Hematopoietic multipotent progenitor cell treated with erythropoietin and hydrocortisone succinate and interleukin-3 and kit ligand, for 8 days (in vitro differentiated cells): ENCODE data around the gene DEDD2.

ENCODE experiments used
- DNase-seq: peaks from one replicate; pipeline ENCODE4 v3.0.0-alpha.2; 2015

The DEDD2 gene

GRCh38 chr19:42248270-42249148 lies 31.0 kb upstream of the DEDD2 start:
- DNase-seq = no peak

DNA sequence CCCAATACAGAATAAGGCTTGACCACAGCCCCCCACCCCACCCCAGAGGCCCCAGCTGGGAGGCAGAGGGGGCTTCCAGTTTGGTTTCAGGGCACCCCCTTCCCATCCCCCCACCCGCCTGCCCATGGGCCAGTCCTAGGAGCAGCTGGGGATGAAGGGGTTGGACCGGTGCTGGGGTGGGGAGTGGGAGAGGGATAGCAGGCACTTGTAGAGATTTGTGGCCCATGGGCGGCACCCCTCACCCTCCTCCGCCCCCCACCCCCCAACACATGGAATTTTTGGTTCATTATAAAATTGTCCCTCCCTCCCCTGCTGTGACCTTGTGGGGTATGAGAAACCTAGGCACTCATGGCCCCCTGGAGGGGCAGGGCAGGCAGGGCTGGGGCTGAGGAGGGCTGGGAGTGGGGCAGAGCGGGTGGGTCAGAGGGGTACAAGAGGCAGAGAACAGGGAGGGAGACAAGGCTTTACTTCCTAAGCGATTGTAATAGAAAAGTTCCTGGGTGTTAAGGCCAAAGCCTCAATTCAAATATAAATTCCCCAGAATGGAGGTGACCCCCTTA lies 30.2 kb upstream of the DEDD2 start:
- no peak for DNase-seq

DNA sequence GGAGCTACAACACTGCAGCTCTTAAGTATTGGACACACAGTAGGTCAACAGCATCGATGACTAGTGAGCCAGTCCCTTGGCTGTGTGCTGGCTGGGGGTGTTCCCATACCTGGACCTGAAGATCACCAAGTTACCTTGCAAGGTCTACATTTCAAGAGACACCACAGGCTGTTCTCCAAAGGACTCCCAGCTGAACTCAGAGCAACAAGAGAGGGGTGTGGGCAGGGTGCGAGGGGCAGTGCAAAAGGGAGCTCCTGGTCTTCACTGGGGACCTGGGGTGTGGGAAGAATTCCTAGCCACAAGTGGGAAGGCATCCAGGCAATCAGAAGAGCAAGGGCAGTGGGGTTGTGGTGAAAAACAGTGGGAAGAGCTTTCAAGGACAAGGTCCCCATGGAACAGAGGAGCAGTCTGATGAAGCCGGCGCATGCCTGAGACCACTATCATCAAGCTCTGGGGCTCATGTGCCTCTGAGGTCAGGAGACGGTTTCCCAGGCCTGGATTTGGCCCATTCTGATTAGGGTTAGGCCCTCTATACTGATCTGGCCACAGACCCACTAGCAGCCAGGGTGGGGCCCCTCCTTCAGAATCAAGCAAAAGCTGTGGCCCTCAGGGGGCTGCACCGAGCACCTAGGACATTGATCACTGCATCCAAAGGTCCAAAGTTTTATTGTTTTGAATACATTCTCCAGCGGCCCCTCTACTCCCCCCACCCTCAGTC lies 29.6 kb upstream of the DEDD2 start:
- DNase-seq = peak; percentile 67

GRCh38 chr19:42246143-42246921 lies 28.9 kb upstream of the DEDD2 start:
- DNase-seq = no peak

- DNase-seq = no peak
These were observed 27.8 kb upstream of the DEDD2 start for GRCh38 chr19:42245231-42245630.

DNA sequence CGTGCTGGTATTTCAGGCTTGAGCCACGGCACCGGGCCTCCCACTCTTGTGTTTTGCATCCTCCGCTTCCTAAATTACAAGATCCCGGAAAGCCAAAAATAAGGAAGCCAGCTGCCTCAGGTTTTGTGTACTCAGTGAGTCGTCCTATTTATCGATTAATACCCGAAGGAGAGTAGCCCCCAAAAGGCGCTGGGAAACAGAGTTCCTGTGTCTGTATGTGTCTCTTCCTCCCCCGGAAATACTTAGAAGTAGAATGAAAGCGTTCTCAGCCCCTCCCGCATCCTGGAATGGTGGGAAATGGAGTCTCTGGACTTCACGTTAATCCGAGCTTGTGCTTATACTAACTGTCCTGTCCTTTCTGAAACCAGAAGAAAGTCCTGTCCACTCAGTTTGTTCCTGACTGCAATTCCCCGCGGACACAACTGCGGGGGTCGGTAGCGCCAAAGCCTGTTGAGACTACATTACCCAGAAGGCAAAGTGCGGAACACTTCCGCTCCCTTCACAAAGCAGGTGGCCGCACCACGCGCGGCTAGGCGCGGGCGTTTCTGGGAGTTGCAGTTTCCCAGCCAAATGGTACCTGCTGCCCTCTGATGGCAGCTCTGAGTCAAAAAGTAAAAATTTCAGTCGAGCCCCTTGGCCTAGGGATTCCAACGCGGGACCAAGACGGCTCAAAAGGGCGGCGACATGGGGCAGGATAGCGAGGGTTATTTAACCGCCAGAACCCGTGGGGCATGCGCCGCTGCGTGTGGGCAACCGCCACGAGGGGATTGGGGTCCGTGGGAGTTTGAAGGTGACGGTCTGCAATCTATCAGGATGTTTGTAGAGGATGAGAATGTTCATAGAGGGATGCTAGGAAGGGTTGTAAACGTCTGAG lies 27.1 kb upstream of the DEDD2 start:
- DNase-seq = peak; percentile 97

DNA sequence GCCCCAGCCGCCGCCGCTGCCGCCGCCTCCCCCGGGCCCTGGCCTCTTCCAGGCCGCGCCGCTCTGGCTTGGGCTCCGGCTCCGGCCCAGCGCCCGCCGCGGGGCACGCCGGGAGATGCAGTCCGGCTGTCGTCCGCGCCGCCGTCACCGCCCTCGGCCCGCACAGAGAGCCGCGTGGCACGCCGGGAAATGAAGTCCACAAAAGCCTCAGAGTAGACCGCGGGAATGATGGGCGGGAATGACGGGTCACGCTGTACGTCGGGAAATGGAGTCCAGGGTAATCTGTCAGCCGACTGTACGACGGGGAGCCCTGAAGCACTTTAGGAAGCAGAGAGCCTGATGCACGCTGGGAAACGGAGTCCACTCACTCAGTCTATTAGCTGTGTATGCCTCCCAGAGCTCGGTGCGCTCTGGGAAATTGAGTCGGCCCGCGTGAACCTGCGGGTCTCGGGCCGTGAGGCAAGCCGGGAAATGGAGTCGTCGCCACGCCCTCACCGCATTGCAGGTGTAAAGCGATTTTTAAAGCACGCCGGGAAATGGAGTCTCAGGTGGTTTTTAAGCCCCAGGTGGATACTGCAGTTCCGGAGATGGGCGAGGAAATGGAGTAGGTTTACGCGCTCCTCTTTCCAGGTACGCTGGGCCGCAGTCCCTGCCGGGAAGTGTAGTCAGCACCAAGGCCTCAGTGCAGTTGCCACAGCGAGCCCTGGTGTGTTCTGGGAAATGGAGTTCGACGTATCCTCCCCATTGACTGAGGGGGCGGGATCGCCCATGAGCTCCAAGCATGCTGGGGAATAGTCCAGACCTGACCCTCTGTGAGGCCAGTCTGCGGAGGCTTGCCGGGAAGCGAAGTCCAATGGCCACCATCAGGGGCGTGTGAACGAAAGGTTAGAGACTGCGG lies 25.3 kb upstream of the DEDD2 start, which contains the start of gene GSK3A:
TSS of gene GSK3A (minus strand) at position 91 of the 898 bp plus-strand sequence. CDS start 137 bp downstream, outside the sequence.
- peak; percentile 99 for DNase-seq

DNA sequence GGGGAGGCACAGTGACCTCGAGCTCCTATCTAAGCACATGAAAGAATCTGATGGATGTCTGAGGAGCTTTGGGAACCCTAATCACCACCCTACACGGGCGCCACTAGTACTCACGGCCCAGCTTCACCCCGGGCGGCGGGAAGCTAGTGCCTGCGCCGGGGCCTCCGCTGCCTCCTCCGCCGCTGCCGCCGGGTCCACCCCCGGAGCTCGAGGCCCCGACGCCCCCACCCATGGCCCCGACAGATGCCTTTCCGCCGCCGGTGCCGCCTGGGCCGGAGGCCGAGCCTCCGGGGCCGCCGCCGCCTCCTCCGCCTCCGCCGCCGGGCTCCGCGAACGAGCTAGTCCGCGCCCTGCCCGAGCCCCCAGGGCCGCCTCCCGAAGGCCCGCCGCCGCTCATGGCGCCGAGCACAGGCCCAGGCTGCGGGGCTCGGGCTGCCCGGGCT lies 24.6 kb upstream of the DEDD2 start:
- peak; percentile 32 for DNase-seq

- DNase-seq = no peak
These were observed 23.8 kb upstream of the DEDD2 start for GRCh38 chr19:42241279-42241678.

DNA sequence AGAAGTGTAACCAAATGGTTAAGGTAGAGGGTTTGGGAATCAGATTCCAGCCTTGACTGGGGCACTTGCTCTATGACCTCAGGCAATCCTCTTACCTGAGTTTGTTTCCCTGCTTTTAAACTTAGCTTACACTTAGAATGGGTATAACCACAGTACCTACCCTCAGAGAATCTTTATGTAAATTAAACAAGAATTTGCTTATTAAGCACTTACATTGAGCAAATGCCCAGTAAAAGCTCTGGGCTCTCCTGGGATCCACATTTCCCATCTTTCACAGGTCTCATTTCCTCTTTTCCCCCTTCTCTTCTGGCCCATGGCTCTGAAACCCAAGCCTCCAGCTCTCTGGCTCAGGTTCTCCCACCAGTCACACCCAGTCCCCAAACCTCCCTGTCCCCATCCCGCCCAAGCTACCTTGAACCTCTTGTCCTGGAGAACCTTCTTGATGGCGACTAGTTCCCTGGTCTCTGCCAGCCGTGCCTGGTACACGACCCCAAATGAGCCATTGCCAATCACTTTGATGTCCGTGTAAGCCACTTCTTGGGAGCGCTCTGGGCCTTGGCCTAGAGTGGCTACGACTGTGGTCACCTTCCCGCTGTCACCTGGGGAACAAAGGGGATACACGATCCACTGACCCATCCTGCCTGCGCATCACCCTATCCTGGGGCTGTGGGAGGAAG lies 22.2 kb upstream of the DEDD2 start:
- DNase-seq = no peak

DNA sequence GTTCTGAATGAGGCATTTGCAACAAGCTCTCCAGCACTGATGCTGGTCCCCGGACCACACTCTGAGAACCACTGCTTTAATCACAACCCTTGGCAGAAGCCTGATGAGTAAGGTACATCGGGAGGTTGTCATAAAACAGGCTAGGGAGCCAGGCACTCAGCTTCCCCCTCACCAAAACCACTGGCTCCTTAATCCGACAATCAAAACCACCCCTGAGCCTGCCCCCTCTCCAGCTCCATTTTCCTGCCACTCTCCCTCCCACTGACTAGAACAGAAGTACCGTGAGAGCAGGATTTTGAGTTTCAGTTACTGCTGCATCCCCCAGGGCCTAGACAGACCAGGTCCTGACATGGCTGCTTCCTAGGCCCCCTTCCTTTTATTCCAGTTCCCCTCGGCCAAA lies 17.7 kb upstream of the DEDD2 start:
- DNase-seq = no peak

DNA sequence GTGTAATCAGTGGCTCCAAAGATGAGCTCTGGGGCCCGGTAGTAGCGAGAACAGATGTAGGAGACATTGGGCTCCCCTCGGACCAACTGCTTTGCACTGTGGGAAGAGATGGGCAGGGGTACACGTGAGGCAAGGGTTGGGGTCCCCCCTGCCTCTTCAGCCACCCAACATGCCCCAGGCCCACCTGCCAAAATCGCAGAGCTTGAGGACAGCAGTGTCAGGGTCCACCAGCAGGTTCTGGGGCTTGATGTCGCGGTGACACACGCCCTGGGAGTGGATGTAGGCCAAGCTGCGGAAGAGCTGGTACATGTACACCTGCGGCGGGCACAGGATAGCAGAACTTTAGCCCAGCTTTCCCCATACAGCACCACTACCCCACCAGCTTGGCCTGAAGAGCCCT lies 16.9 kb upstream of the DEDD2 start:
- no peak for DNase-seq

- DNase-seq = no peak
These were observed 16.3 kb upstream of the DEDD2 start for GRCh38 chr19:42233678-42234292.

GRCh38 chr19:42233106-42233505 lies 15.6 kb upstream of the DEDD2 start:
- no peak for DNase-seq

DNA sequence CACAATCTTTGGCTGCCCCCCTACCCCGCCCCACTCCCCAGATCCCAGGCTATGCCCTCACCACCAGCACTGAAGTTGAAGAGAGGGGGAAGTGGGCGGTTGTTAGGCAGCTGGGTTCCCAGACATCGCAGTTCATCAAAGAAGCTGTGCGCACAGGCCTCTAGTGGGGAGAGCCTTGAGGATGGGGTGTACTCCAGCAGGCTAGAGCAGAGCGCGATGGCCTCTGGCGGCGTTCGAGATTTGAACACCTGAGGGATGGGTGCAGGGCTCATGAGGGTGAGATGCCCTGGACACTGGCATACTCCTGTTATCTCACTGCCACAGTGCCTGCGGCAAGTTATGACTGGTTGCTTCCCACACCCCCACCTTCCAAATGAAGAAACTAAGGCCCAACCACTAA lies 15.0 kb upstream of the DEDD2 start:
- no peak for DNase-seq

- DNase-seq = no peak
These were observed 13.1 kb upstream of the DEDD2 start for GRCh38 chr19:42230571-42230970.

GRCh38 chr19:42229855-42230351 lies 12.4 kb upstream of the DEDD2 start:
- DNase-seq = peak; percentile 88

DNA sequence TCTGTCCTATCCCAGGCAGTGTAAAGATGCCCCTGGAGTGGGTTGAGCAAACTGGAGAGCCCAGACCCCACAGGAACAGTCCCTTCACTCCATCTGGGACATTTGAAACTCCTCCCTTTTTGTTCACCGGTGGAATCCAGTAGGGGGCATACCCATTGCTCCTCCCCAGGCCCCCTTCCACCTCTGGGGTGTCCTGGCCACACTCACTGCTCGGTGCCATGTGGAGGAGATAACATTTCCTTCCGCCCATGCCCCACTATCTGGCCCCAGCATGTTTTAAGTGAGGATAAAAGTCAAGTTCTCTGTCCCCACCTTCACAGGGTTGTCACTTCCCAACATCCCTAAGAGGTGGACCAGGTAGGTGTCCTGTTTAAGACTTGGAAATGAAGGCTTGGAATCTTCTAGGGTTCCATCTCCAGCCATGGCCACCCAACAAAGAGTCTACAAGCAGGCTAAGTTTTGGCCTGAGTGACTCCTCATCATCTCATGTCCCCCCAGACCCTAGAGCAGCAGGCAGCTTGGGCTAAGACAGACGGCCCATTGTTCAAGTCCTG lies 11.9 kb upstream of the DEDD2 start:
- peak; percentile 91 for DNase-seq

DNA sequence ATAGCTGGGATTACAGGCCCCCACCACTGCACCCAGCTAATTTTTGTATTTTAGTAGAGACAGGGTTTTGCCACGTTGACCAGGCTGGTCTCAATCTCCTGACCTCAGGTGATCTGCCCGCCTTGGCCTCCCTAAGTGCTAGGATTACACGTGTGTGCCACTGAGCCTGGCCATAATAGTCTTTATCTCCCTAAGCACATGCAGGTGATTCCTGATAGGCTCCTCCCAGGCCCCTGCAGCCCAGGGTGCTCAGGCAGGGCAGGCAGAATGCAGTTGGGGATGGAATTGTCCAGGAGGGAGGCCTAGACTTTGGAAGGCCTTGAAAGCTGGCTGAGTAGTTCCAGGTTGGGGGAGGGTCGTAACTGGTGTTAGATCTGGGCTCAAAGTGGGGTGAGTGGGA lies 11.2 kb upstream of the DEDD2 start:
- peak; percentile 70 for DNase-seq
